NCI-H526 treated with DMSO at 0.1 percent for 48 hours (cell line): ENCODE results near the gene TOP3B.

ENCODE experiments used
- DNase-seq: peaks from one replicate; lab custom pipeline; 2025; lab: John Stamatoyannopoulos, UW

Gene TOP3B

DNA sequence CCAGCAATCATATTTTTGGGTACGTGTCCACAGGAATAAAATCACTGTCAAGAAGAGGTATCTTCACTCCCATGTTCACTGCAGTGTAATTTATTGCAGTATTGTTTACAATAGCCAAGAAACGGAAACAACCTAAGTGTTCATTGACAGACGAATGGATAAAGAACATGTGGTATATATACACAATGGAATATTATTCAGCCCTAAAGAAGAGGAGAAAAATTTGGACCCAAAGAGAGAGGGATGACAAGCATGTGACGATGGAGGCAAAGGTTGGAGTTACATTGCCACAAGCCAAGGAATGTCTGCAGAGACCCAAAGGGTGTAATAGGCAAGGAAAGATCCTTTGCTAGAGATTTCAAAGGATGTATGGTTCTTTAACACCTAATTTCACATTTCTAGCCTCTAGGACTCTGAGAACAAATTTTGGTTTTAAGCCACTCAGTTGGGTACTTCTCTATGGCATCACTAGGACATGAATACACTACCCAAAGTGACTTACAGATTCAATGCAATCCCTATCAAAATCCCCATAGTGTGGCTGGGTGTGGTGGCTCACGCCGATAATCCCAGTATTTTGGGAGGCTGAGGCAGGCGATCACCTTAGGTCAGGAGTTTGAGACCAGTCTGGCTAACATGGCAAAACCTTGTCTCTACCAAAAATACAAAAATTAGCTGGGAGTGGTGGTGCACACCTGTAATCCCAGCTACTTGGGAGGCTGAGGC is 31.1 kb upstream of the TOP3B start:
- no peak for DNase-seq

DNA sequence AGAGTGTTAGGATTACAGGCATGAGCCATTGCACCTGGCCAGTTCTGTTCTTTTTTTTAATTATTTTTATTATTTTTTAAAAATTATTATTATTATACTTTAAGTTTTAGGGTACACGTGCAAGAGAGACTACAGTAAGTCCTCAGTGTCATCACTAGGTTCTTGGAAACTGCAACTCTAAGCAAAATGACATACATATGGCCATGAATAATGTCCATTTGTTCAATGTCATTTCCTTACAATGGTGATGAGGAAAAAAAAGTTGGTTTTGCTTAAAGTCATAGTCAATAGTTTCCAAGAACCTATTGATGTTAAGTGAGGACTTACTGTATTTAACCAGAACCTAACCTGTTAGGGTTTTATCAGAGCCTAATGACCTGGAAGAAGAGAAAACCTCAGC is 29.4 kb upstream of the TOP3B start:
- DNase-seq, result no peak

DNA sequence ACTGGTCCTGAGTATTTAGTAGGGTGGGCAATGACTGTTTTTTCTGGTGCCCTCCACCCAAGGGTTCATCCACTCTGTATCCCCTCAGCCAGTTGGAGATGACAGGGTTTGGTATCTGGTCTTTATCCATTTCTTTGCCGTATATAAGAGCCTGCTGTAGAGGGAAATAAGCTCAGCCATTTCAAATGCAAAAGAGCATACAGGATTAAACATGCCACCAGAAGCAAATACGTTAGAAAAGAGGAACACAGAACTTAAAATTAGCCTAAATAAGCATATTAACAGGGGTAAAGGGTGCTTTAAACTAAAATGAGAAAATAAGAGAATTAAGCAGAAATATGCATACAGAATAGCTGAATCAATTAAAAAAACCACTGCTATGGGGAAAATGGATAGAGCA is 27.8 kb upstream of the TOP3B start:
- no peak for DNase-seq

DNA sequence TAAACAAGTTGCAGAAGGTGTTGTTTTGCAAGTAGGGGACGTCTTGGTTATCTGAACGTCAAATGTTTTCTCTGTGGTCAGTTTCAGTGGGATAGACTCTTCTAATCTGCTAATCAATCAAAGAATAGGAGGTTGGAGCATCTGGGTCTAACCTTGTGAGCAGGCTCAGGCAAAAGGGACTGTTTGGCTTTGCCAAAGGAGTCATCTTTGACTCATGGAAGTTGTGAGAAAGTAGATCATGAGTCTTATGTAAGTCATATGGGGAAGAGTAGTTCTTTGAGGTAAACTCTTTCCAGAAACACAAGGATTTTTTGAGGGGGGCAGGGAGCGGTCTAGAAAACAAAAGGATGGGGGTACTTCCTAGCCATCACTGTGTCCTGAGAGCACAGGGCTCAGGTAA is 27.1 kb upstream of the TOP3B start:
- no peak for DNase-seq

DNA sequence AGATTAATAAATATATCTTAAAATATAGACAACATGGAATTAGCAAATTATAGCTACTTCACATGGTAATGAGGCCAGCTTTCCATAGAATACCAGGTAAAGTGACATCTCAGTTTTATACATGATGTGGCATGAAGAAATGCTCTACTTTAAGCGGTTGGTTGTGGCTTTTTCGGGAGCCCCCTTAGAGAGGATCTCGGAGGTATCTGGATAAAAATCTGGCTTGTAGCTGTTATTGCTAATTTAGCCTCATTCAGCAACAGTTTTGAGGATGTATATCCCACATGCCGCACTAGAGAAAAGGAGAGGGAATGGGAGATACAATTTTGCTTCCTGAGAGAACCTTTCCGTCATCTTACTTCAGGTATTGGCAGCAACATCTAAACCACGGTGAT is 24.0 kb upstream of the TOP3B start:
- no peak for DNase-seq

DNA sequence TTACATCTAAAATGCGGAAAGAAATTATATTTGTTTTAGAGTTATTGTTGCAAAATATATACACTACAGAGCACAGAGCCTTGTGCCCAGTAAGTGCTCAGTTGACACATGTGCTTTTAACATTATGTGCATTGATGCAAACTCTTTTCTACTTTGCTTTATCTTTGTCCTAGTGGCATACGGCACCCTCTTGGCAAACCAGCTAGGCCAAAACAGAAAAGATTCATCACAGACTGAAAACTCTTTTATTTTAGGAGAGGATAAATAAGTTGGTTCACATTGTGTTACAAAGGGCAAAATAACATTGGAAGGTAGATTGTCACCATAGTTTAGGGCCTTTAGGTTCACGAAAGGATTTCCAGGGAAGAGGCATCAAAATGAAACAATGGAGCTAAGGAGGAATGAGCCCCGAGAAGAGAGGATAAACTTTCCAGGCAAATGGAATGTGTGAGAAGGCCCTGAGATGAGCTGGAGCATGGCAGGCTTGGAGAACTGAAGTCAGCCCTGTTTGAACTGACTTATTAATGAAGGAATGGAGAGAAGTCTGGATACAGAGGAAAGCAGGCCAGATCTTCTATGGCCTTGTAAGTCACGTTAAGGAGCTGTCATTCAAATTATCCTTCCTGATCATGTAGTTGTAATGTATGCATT is 23.5 kb upstream of the TOP3B start:
- DNase-seq, result no peak

DNA sequence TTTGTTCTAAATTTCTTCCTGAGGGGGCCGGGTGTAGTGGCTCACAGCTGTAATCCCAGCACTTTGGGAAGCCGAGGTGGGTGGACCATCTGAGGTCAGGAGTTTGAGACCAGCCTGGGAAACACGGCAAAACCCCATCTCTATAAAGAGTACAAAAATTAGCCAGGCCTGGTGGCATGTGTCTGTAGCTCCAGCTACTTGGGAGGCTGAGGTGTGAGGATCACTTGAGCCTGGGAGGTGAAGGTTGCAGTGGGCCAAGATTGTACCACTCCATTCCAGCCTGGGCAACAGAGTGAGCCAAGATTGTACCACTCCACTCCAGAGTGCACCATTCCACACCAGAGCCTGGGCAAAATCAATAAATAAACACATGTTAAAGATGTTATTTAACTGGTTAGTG is 20.6 kb upstream of the TOP3B start:
- no peak for DNase-seq

DNA sequence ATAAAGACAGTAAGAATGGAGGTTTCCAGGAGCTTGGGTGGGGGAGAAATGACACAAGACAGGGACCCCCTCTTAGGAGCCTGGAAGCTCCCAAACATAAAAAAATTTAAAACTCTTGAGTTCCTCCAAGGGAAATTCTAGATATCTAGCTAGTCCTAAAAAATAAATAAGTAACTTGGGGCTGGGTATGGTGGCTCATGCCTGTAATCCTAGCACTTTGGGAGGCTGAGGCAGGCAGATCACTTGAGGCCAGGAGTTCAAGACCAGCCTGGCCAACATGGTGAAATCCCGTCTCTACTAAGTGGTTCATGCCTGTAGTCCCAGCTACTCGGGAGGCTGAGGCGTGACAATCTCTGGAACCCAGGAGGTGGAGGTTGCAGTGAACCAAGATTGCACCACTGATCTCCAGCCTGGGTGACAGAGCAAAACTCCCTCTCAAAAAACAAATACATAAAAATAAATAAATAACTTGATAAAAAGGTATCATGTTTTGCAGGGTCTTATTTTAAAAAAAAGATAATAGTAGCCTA is 20.0 kb upstream of the TOP3B start:
- no peak for DNase-seq

DNA sequence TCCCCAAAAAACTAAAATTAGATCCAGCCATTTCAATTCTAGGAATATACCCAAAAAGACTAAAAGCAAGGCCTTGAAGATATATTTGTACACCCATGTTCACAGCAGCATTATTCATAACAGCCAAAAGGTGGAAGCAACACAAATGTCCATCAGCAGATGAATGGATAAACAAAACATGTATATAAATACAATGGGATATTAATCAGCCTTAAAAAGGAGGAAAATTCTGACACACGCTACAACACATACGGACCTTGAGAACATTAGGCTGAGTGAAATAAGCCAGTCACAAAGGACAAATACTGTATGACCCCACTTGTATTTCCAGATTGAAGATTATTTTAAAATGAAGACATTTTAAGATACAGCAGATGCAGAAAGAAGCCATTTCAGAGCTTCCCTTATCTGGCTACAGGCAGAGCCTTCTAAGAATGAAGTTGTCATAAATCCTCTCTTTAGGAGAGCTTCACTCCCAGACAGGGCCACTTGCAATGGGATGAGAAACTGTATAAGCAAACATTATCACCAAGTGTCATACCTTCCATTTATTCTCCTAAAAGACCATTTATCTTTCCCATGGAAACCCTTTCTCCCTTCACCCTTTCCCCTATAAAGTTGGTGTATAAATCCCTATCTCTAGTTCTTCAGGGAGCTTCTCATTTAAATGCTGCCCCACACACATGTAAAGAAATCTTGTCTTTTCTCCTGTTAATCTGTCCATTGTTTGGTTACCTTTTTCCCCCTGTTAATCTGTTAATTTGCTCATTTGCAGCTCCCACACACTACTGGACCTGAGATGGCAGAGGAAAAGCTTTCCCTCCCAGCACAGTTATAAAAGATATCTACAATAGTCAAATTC is 19.3 kb upstream of the TOP3B start:
- DNase-seq, result no peak

DNA sequence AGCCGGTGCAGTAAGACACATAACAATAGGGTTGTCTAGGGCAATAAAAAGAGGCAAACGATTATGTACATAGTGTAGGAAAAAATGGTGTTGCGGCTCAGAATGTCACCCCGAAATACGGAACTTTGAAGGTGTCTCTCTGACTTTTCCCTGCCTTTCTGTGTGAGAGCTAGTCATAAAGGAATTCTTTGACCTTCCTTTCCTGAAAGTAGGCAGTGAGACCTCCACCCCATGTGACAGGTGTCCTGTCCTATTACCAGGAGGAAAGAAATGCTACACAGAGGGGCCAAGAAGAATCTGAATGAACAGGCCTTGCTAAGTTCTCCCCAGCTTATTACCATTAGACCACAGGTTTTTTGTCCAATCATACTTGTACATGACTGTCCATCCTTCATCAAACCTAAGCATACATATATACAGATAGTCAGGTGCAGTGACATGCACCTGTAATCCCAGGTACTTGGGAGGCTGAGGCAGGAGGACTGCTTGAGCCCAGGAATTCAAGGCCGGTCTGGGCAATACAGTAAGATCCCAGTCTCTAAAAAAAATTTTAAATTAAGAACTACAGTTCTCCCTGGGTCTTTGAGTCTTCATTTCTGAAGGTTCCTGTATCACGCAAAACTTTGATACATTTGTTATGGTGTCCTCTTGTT is 16.1 kb upstream of the TOP3B start:
- no peak for DNase-seq

DNA sequence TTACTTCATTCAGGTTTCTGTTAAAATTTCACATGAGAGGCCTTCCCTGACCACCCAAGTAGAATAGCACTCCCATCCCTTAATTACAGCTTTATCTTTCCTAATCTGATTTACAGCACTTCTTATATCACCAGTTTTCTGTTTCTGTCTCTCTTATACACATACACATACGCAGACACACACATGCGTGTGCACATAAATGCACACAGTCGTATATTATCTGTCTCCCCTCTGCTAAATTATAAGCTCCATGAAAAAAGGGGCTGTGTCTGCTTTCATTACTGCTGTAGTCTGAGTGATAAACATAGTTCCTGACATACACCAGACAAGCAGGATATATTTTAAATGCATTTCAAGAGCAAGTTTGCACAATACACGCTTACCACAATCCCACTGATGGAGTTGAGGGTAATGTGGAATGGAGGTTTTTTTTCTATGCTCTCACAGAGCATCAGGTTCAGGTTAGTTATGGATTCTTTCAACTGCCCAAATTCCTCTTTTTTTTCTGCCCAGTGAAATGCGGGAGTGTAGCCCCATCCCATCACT is 13.7 kb upstream of the TOP3B start:
- DNase-seq, result no peak

DNA sequence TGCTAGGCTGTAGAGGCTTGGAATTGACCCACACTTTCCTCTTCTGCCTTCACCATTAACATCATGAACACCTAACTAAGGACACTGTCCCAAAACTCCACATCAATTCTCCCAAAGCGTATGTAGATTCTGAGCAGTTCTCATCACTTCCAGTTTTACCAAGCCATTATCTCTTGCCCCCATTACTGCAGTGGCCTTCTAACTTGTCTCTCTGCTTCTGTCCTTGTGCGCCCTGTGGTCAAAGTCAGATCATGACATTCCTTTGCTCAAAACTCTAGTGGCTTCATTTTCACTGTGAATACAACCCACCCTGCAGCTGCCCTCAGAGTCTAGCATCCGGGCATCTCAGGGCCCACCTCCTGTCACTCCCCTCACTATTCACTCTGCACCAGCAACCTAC is 13.1 kb upstream of the TOP3B start:
- DNase-seq, result no peak

DNA sequence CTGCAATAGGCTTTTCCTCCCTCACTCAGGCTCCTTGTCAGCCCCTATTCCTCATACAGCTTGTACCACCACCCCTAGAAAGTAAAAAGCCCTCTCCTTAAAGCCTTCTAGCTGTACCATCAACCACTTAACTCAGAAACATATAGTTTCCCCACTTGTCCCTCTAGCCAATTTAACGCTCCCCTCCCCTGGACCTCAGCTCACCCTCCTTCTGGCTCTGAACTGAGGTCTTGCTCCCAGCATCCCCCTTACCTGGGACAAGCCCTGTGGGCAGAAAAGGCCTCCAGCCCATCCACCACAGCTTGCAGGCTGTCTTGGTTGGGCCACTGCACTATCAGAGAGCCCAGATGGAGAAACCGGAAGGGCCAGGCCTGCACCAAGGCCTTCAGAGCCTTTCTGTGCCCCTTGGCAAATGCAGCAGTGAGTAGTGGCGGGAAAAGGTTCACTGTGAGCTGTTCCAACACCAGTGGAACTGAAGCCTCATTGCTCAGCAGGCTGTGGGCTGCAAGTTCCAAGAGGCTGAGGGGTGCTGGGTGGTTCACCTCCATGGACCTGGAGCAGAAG is 12.4 kb upstream of the TOP3B start:
- no peak for DNase-seq

DNA sequence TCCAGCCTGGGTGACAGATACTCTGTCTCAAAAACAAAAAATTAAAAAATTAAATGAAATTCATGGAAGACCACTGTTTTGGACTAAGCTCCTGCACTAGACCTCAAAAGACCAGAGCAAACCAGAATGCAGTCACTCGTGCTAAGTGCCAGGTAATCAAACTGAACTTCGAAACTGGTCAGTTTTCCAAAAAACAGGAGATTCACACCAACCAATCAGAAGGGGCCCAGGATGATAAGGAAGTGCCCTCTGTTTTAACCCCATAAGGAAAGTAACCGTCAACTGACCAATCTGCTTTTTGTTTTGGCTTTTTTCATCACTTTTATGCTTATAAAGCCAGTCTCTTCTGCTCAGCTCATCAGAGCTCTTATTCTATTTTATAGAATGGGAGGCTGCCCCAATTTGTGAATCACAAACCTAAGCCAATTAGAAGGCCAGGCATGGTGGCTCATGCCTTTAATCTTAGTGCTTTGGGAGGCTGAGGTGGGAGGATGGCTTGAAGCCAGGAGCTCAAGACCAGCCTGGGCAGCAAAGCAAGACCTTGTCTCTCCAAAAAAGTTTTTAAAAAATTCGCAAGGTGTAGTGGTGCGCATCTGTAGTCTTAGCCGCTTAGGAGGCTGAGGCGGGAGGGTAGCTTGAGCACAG is 10.1 kb upstream of the TOP3B start:
- no peak for DNase-seq

DNA sequence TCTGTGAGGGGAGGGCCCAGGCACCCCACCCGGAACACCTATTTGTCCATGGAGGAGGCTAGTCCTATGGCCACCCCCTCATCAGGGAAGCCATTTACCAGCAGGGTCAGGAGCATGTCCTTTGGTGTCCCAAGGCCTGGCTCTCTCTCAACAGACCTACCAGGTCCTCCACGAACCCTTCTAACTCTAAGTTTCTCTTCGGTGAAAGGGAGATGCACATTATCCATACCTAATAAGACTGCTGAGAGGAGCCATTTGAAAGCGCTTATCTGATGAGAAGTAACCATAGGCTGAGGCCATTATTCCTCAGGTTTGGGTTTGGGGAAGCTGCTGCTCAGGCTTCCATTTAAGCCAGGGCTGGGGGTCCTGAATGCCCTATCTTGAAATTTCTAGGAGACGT is 9.2 kb upstream of the TOP3B start:
- no peak for DNase-seq

DNA sequence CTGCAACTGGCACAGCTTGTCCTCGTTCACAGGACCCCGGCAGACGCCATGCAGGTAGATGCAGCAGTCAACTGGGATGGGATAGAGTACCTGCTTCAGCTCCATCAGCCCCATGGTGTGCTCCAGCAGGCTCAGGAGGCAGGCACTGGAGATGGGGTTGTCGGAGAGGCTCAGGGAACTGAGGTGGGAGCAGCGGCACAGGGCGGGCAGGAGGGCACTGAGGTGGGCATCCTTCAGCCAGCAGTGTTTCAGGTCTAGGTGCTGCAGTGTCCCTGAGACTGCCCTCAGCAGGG is 8.7 kb upstream of the TOP3B start:
- no peak for DNase-seq

DNA sequence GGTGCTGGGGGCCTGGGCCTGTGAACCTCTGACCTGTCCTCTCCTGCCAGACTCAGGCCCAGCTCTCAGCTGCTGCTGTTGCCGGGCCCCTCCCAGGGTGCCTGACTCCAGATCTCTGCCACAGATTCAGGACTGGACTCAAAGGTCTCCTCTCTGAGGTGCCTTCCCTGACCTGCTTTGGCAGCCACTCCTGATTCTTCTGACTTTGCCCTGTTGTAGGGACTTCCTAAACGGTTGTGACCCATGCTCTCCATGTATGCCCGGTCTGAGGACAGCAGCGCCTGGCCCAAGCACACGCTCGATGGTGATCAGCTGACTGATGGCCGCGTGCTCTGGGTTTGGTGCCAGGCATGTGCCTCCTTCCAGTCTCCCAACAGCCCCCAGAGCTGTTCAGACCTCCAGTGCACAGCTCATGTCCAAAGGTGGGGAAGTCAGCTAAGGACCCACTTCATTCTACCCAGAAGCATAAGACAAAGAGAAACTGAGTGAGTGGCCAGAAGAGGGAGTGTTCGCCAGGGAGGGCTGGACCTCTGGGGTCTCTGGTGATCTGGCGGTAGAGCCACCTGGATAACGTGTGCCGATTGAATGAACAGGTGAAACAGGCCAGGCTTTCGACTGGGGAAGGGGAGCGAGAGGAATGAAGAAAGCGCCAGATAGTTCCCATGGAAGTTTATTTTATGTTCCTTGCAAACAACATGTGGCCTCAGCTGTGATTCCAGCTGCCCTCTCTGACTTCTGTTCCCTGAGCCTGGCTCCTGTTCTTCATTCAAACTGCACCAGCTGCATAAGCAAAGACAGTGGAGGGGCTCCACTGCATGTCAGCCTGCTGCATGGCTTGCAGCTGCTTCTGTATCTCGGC is 8.1 kb upstream of the TOP3B start:
- no peak for DNase-seq

DNA sequence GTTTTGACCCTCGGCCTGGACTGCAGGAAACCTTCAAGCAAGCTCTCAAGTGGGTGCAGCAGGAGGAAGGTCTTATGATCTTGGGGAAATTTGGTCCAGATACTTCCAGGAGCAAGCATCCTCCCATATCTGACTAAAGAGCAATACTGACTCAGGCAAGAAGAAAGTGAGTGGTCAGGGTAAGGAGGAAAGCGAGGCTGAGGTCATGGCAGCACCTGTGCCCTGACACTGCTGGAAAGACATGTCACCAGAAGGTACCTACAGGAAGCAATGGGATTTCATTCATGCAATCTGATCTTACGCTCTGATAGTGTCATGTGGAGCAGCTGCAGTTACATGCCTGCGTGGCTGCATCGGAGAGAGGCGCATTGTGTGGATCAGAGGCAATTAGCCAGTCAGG is 6.5 kb upstream of the TOP3B start:
- DNase-seq, result no peak

DNA sequence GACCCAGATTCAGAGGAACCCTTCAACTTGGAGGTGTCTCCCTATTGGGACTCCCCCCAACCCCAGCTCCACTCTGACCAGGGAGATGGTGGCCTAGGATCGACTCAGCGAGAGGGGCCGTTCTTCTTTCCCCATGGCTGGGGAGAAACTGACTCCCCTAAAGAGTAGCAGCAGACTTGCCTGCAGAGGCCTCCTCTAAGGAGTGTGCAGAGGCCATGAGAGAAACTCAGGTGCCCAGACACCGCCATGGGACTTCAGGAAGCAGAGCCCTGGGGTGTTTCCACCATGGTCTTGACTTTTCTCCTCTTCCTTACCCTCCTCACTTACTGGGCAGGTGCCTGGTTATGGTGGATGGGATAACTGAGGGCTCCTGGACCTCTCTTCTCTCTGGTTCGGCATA is 2.6 kb upstream of the TOP3B start:
- DNase-seq, result no peak

DNA sequence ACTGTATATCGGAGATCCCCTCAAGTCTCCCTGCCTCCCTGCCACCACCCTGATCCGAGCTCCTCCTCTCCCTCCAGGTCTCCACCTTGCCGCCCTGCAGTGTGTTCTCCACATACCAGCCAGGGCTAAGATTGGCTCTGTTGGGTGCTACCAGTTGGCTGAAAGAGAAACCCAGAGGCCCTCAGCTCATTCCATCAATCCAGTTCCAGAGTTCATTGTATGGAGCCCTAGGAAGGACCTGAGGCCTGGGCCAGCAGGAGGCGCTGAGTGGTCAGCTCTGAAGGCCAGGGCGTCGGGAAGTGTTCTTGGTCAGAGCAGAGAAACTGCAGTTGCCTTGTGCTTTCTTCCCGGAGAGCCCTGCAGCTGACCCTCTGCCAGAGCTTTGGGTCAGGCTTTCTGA is 2.2 kb upstream of the TOP3B start:
- DNase-seq, result no peak

DNA sequence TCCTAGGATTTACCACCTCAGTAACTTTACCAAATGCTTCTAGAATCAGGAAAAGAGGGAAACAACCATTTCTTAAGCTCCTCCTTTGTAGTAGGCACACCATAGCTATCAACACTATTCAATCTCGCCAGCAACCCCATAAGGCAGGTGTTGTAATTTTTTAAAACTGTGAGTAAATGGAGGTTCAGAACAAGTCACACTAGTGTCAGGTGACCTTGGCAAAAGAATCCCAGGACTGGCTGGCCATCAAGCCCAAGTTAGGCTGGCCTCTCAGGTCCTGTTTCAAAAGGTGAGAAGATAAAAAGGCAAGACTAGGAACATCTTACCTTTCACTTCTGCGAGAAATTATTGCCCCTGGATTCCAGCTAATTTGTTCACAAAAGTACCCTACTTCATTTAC is 713 bp downstream of the TOP3B start:
- no peak for DNase-seq
